Testis (tissue), 3 donors: ENCODE measurements around the gene MAN1C1. TPM values are rescaled to one million over a fixed set of nuclear protein-coding genes. Genes with fewer than 3 reads are reported as not detected.

Experiments
- DNase-seq: peaks from one replicate; pipeline ENCODE4 v3.0.0-alpha.2; 2019
- H3K27ac ChIP-seq, 2 donors: fragments of 200-600 bp; sonication (generic); one replicate each; pipeline ENCODE4 v1.5.1; 2019
- H3K27me3 ChIP-seq: fragments of 200-600 bp; sonication (generic); one replicate; pipeline ENCODE4 v1.5.1; 2019
- H3K36me3 ChIP-seq: fragments of 200-600 bp; sonication (generic); one replicate; pipeline ENCODE4 v1.5.1; 2017; ENCODE audit warnings: low read depth; ENCODE audit errors: missing control alignments
- H3K4me1 ChIP-seq: fragments of 200-600 bp; sonication (generic); one replicate; pipeline ENCODE4 v1.5.1; 2019
- H3K4me3 ChIP-seq, 2 donors: fragments of 200-600 bp; sonication (generic); one replicate each; pipeline ENCODE4 v1.5.1; 2017 to 2019
- H3K9me3 ChIP-seq: fragments of 200-600 bp; sonication (generic); one replicate; pipeline ENCODE4 v1.5.1; 2017
- CTCF ChIP-seq, 3 experiments: fragments of 450-650 bp in 2 of 3; fragments of 200-600 bp in 1 of 3; sonication (generic) in 1 of 3; IDR thresholded peaks; one replicate each; pipeline ENCODE4 v1.5.1; 2016 to 2019; ENCODE audit warnings: antibody characterized with exemption in 3 of 3, mild to moderate bottlenecking in 2 of 3, moderate library complexity in 1 of 3
- POLR2A ChIP-seq: fragments of 450-650 bp; IDR thresholded peaks from one replicate; pipeline ENCODE4 v1.6.1; 2017; ENCODE audit warnings: antibody characterized with exemption, mild to moderate bottlenecking, moderate library complexity
- WGBS, 2 donors: methylation state at CpG; one replicate each; pipeline ENCODE4 v1.1.5; 2018; 5-methylcytosine and 5-hydroxymethylcytosine counted together
- intact Hi-C: fragments of 100-400 bp; cut with DNase I; formaldehyde crosslinking; loops from one replicate; pipeline ENCODE4 v1.15.1; 2023; ENCODE audit warnings: low total_unique reads
- polyA plus RNA-seq: library from polyadenylated mRNA; stranded (reverse); fragments of 350-450 nt; fragmentation: Illumina TruSeq; extraction: RNeasy Lipid Tissue Mini Kit (QIAGEN cat#74804); gene quantifications from one replicate; pipeline ENCODE4 v1.2.3, GENCODE V29; 2014; ENCODE audit warnings: low read depth, low replicate concordance; ENCODE audit not compliant: insufficient read depth
- total RNA-seq, 2 donors: library from RNA; depleted of rRNA; stranded (reverse); fragments of >200 nt; gene quantifications; one replicate each; pipeline ENCODE4 v1.2.3, GENCODE V29; 2016

The MAN1C1 gene
- total and polyA plus RNA-seq, 3 donors from 2014 or later: 12.8 to 21.1 (median 14.8) TPM

- no peaks in the 10 kb centered on the region for H3K27me3 ChIP-seq
- no peaks in the 10 kb centered on the region for H3K36me3 ChIP-seq
- no peaks in the 10 kb centered on the region for H3K9me3 ChIP-seq
- no peak for DNase-seq
- TF ChIP-seq CTCF (IDR thresholded peaks at IDR 0.05): no peak
- no peak for TF ChIP-seq POLR2A
- 88 to 94% methylated on average over 4 of the region's 4 CpGs for WGBS, 2 donors
- H3K4me1 ChIP-seq: peaks cover 5% of the 10 kb centered on the region
- H3K4me3 ChIP-seq: no peak overlapping the region
- intact Hi-C loops: no loop called here
- no peak overlapping the region for H3K27ac ChIP-seq
These were observed 24.7 kb downstream of the MAN1C1 start for GRCh38 chr1:25641329-25641725.

GRCh38 chr1:25641931-25642573 is 25.5 kb downstream of the MAN1C1 start:
- WGBS, 2 donors: 61 to 63% methylated on average over 8 of the region's 8 CpGs
- no peak overlapping the region for H3K27ac ChIP-seq
- H3K9me3 ChIP-seq: no peaks in the 10 kb centered on the region
- intact Hi-C loops: no loop called here
- H3K27me3 ChIP-seq: no peaks in the 10 kb centered on the region
- H3K36me3 ChIP-seq: no peaks in the 10 kb centered on the region
- H3K4me1 ChIP-seq: peaks cover 5% of the 10 kb centered on the region
- no peak overlapping the region for H3K4me3 ChIP-seq
- no peak for DNase-seq
- TF ChIP-seq CTCF (IDR thresholded peaks at IDR 0.05): no peak
- TF ChIP-seq POLR2A: no peak

GRCh38 chr1:25642574-25643108 is 26.1 kb downstream of the MAN1C1 start:
- TF ChIP-seq CTCF (IDR thresholded peaks at IDR 0.05) (no peak), POLR2A (no peak)
- Histone ChIP-seq H3K27me3 (no peaks in the 10 kb centered on the region), H3K4me1 (peaks cover 5% of the 10 kb centered on the region), H3K27ac (no peak overlapping the region), H3K9me3 (no peaks in the 10 kb centered on the region), H3K4me3 (no peak overlapping the region), H3K36me3 (no peaks in the 10 kb centered on the region)
- intact Hi-C loops: no loop called here
- DNase-seq: no peak
- 61 to 73% methylated on average over 8 of the region's 8 CpGs for WGBS, 2 donors

GRCh38 chr1:25643929-25644328 is 27.3 kb downstream of the MAN1C1 start:
- intact Hi-C loops: no loop called here
- H3K27ac ChIP-seq: no peak overlapping the region
- 89 to 92% methylated on average over 7 of the region's 7 CpGs for WGBS, 2 donors
- TF ChIP-seq POLR2A: no peak
- TF ChIP-seq CTCF (IDR thresholded peaks at IDR 0.05): no peak
- H3K9me3 ChIP-seq: no peaks in the 10 kb centered on the region
- DNase-seq: no peak
- no peaks in the 10 kb centered on the region for H3K36me3 ChIP-seq
- no peaks in the 10 kb centered on the region for H3K27me3 ChIP-seq
- H3K4me3 ChIP-seq: no peak overlapping the region
- peaks cover 5% of the 10 kb centered on the region for H3K4me1 ChIP-seq

- H3K27ac ChIP-seq: no peak overlapping the region
- intact Hi-C loops: no loop called here
- no peak overlapping the region for H3K4me3 ChIP-seq
- DNase-seq: no peak
- H3K9me3 ChIP-seq: no peaks in the 10 kb centered on the region
- H3K4me1 ChIP-seq: peaks cover 5% of the 10 kb centered on the region
- no peaks in the 10 kb centered on the region for H3K36me3 ChIP-seq
- TF ChIP-seq POLR2A (no peak), CTCF (IDR thresholded peaks at IDR 0.05) (no peak)
- 84 to 89% methylated on average over 2 to 4 of the region's 4 CpGs for WGBS, 2 donors
- no peaks in the 10 kb centered on the region for H3K27me3 ChIP-seq
These were observed 28.4 kb downstream of the MAN1C1 start for GRCh38 chr1:25644962-25645361.
